Neural cell (in vitro differentiated cells): ENCODE measurements around the gene DGKQ. TPM values are rescaled to one million over a fixed set of nuclear protein-coding genes. Genes with fewer than 3 reads are reported as not detected.

ENCODE experiments used
- H2AFZ ChIP-seq: fragments of 200-600, 300-800 bp; sonication (generic), shearing (Covaris generic); 2 replicates; pipeline ENCODE4 v1.6.0; 2014; ENCODE audit warnings: low read depth, mild to moderate bottlenecking, antibody characterized with exemption, low read length, moderate library complexity
- H3F3A ChIP-seq: fragments of 200-600 bp; shearing (Covaris generic); 2 replicates; pipeline ENCODE4 v1.6.1; 2016; ENCODE audit warnings: mild to moderate bottlenecking, moderate library complexity, mixed read lengths, antibody characterized with exemption, low read length; ENCODE audit not compliant: insufficient read depth, poor library complexity, severe bottlenecking
- H3K27ac ChIP-seq: fragments of 200-600, 300-800 bp; sonication (generic), shearing (Covaris generic); 2 replicates; pipeline ENCODE4 v1.5.1; 2014; ENCODE audit warnings: mild to moderate bottlenecking, low read length, moderate library complexity
- H3K27me3 ChIP-seq: fragments of 300-800, 200-600 bp; sonication (generic), shearing (Covaris generic); 2 replicates; pipeline ENCODE4 v1.6.0; 2014; ENCODE audit warnings: mild to moderate bottlenecking, low read depth, low read length, moderate library complexity; ENCODE audit not compliant: insufficient read depth
- H3K36me3 ChIP-seq: fragments of 300-800, 200-600 bp; sonication (generic), shearing (Covaris generic); 2 replicates; pipeline ENCODE4 v1.5.1; 2014; ENCODE audit warnings: mild to moderate bottlenecking, antibody characterized with exemption, low read length, moderate library complexity; ENCODE audit not compliant: insufficient read depth
- H3K4me2 ChIP-seq: fragments of 300-800, 200-600 bp; sonication (generic), shearing (Covaris generic); 2 replicates; pipeline ENCODE4 v1.6.0; 2014; ENCODE audit warnings: mild to moderate bottlenecking, low read length
- H3K4me3 ChIP-seq: fragments of 300-800, 200-600 bp; sonication (generic), shearing (Covaris generic); 2 replicates; pipeline ENCODE4 v1.5.1; 2014; ENCODE audit warnings: mild to moderate bottlenecking, low read length, moderate library complexity
- H3K79me2 ChIP-seq: fragments of 200-600 bp; shearing (Covaris generic); replicated peaks from 2 replicates; pipeline ENCODE4 v1.6.0; 2014; ENCODE audit warnings: mild to moderate bottlenecking, low read length, moderate library complexity; ENCODE audit not compliant: insufficient read depth
- H3K9ac ChIP-seq: fragments of 300-800, 200-600 bp; sonication (generic), shearing (Covaris generic); 2 replicates; pipeline ENCODE4 v1.6.1; 2016; ENCODE audit warnings: mild to moderate bottlenecking, low read length, mixed read lengths
- H3K9me2 ChIP-seq: fragments of 200-600 bp; shearing (Covaris generic); 2 replicates; pipeline ENCODE4 v1.6.1; 2016; ENCODE audit warnings: mild to moderate bottlenecking, low read length, mixed read lengths; ENCODE audit not compliant: insufficient read depth
- H3K9me3 ChIP-seq: fragments of 200-600, 300-800 bp; sonication (generic), shearing (Covaris generic); 2 replicates; pipeline ENCODE4 v1.6.1; 2016; ENCODE audit warnings: mild to moderate bottlenecking, mixed run types, low read length, moderate library complexity, mixed read lengths
- H4K20me1 ChIP-seq: fragments of 200-600 bp; shearing (Covaris generic); 2 replicates; pipeline ENCODE4 v1.6.1; 2016; ENCODE audit warnings: mild to moderate bottlenecking, mixed run types; ENCODE audit not compliant: insufficient read depth
- CTCF ChIP-seq: fragments of 450-650 bp; IDR thresholded peaks from 2 replicates; pipeline ENCODE4 v1.5.1; 2014; ENCODE audit warnings: antibody characterized with exemption, mild to moderate bottlenecking, moderate library complexity; ENCODE audit not compliant: poor library complexity, severe bottlenecking
- EP300 ChIP-seq: fragments of 450-650 bp; conservative IDR thresholded peaks from 2 replicates; pipeline ENCODE4 v1.6.1; 2014; ENCODE audit warnings: antibody characterized with exemption, mild to moderate bottlenecking, moderate library complexity; ENCODE audit not compliant: poor library complexity, severe bottlenecking
- EZH2 ChIP-seq: fragments of 200-600, 300-800 bp; shearing (Covaris generic), sonication (generic); IDR thresholded peaks from 2 replicates; pipeline ENCODE4 v1.6.1; 2014; ENCODE audit warnings: antibody characterized with exemption, low read length, borderline replicate concordance, mild to moderate bottlenecking; ENCODE audit not compliant: insufficient read depth, poor library complexity, severe bottlenecking
- MXI1 ChIP-seq: fragments of 450-650 bp; conservative IDR thresholded peaks from 2 replicates; pipeline ENCODE4 v1.6.1; 2014; ENCODE audit warnings: antibody characterized with exemption, mild to moderate bottlenecking; ENCODE audit not compliant: poor library complexity, severe bottlenecking
- POLR2AphosphoS5 ChIP-seq: IDR thresholded peaks from 2 replicates; pipeline ENCODE4 v1.6.1; 2012
- RAD21 ChIP-seq: fragments of 450-650 bp; conservative IDR thresholded peaks from 2 replicates; pipeline ENCODE4 v1.6.1; 2014; ENCODE audit warnings: antibody characterized with exemption, mild to moderate bottlenecking, moderate library complexity
- REST ChIP-seq: IDR thresholded peaks from 2 replicates; pipeline ENCODE4 v1.6.1; 2012; ENCODE audit warnings: borderline replicate concordance
- SMC3 ChIP-seq: fragments of 450-650 bp; conservative IDR thresholded peaks from 2 replicates; pipeline ENCODE4 v1.6.1; 2014; ENCODE audit warnings: antibody characterized with exemption, mild to moderate bottlenecking, moderate library complexity; ENCODE audit not compliant: poor library complexity
- TAF1 ChIP-seq: IDR thresholded peaks from 2 replicates; pipeline ENCODE4 v1.6.1; 2012; ENCODE audit warnings: low read depth
- polyA plus RNA-seq: library from polyadenylated mRNA; depleted of rRNA; stranded (reverse); fragments of >200 nt; gene quantifications from 2 replicates; pipeline ENCODE4 v1.2.3, GENCODE V29; 2014

Gene DGKQ
- polyA plus RNA-seq, 1 donor from 2014 or later = 32.4 TPM

GRCh38 chr4:970046-970745, 3.2 kb downstream of the DGKQ start:
- no peaks in the 10 kb centered on the region for H3K9me3 ChIP-seq
- H3F3A ChIP-seq = no peaks in the 10 kb centered on the region
- no peaks in the 10 kb centered on the region for H3K9me2 ChIP-seq
- no peaks in the 10 kb centered on the region for H3K79me2 ChIP-seq
- no peak overlapping the region for H2AFZ ChIP-seq
- no peak overlapping the region for H3K4me2 ChIP-seq
- H3K36me3 ChIP-seq = no peaks in the 10 kb centered on the region
- no peak for TF ChIP-seq POLR2AphosphoS5
- no peak for TF ChIP-seq EZH2
- TF ChIP-seq MXI1 = no peak
- no peak overlapping the region for H3K27ac ChIP-seq
- H3K27me3 ChIP-seq = peaks cover 8% of the 10 kb centered on the region
- H4K20me1 ChIP-seq = no peaks in the 10 kb centered on the region
- H3K9ac ChIP-seq = no peak overlapping the region
- no peak overlapping the region for H3K4me3 ChIP-seq

GRCh38 chr4:968621-969394, 4.6 kb downstream of the DGKQ start:
- H3K27ac ChIP-seq = no peak overlapping the region
- H3K4me3 ChIP-seq = no peak overlapping the region
- H3K9me3 ChIP-seq = no peaks in the 10 kb centered on the region
- H2AFZ ChIP-seq = no peak overlapping the region
- no peak for TF ChIP-seq REST
- no peak for TF ChIP-seq POLR2AphosphoS5
- TF ChIP-seq RAD21 = no peak
- no peak for TF ChIP-seq EP300
- no peak for TF ChIP-seq EZH2
- TF ChIP-seq SMC3 = no peak
- TF ChIP-seq CTCF = no peak
- TF ChIP-seq MXI1 = no peak
- no peak for TF ChIP-seq TAF1
- no peaks in the 10 kb centered on the region for H3F3A ChIP-seq
- no peaks in the 10 kb centered on the region for H4K20me1 ChIP-seq
- H3K79me2 ChIP-seq = no peaks in the 10 kb centered on the region
- H3K27me3 ChIP-seq = peaks cover 8% of the 10 kb centered on the region
- no peak overlapping the region for H3K9ac ChIP-seq
- H3K9me2 ChIP-seq = no peaks in the 10 kb centered on the region
- no peaks in the 10 kb centered on the region for H3K36me3 ChIP-seq
- H3K4me2 ChIP-seq = no peak overlapping the region
